ENCODE data around the gene ZNHIT3.

The ZNHIT3 gene

GRCh38 chr17:36512641-36513040, 26.2 kb downstream of the ZNHIT3 start:
- no peak for TF ChIP-seq CTCF (IDR thresholded peaks at IDR 0.05; ENCODE audit: borderline replicate concordance, extremely low read depth, low read length, poor library complexity, severe bottlenecking)
- no peak for TF ChIP-seq EZH2 (IDR thresholded peaks at IDR 0.05; ENCODE audit: borderline replicate concordance, low read depth, low read length, severe bottlenecking)
- no peaks in the 10 kb centered on the region for H3K4me1 ChIP-seq (ENCODE audit: insufficient read depth, low read length)
- no peaks in the 10 kb centered on the region for H3K27me3 ChIP-seq (ENCODE audit: insufficient read depth, low read length, poor library complexity)
- no peak overlapping the region for H3K4me2 ChIP-seq (ENCODE audit: insufficient read depth, low read length)
- no peaks in the 10 kb centered on the region for H3K9me3 ChIP-seq (ENCODE audit: insufficient read depth, low read length, severe bottlenecking)
- no peak for DNase-seq
- no peak overlapping the region for H3K27ac ChIP-seq (ENCODE audit: low read length)
- peaks cover 19% of the 10 kb centered on the region; the same call in 1 of the 2 replicates for H4K20me1 ChIP-seq (ENCODE audit: insufficient read depth, low read length)
- H3K36me3 ChIP-seq (ENCODE audit: insufficient read depth, low read length): peaks cover 95% of the 10 kb centered on the region
- no peak overlapping the region for H3K9ac ChIP-seq (ENCODE audit: low read depth, low read length)
- no peak overlapping the region for H3K4me3 ChIP-seq (ENCODE audit: low read depth in 1 of 2, low read length in 2 of 2)
- H3K79me2 ChIP-seq (ENCODE audit: insufficient read depth, low read length): no peaks in the 10 kb centered on the region
- H2AFZ ChIP-seq (ENCODE audit: low read depth, low read length): no peak overlapping the region
- ATAC-seq (ENCODE audit: insufficient read depth, low read depth): no peak

- Histone ChIP-seq H3K4me1 (ENCODE audit: insufficient read depth, low read length) (no peaks in the 10 kb centered on the region), H3K79me2 (ENCODE audit: insufficient read depth, low read length) (no peaks in the 10 kb centered on the region), H3K4me2 (ENCODE audit: insufficient read depth, low read length) (no peak overlapping the region), H3K9ac (ENCODE audit: low read depth, low read length) (no peak overlapping the region), H4K20me1 (ENCODE audit: insufficient read depth, low read length) (peaks cover 18% of the 10 kb centered on the region; the same call in 1 of the 2 replicates), H3K9me3 (ENCODE audit: insufficient read depth, low read length, severe bottlenecking) (no peaks in the 10 kb centered on the region), H3K36me3 (ENCODE audit: insufficient read depth, low read length) (peaks cover 92% of the 10 kb centered on the region), H3K4me3 (ENCODE audit: low read depth in 1 of 2, low read length in 2 of 2) (no peak overlapping the region), H3K27ac (ENCODE audit: low read length) (no peak overlapping the region), H3K27me3 (ENCODE audit: insufficient read depth, low read length, poor library complexity) (no peaks in the 10 kb centered on the region), H2AFZ (ENCODE audit: low read depth, low read length) (no peak overlapping the region)
- DNase-seq: no peak
- TF ChIP-seq EZH2 (IDR thresholded peaks at IDR 0.05; ENCODE audit: borderline replicate concordance, low read depth, low read length, severe bottlenecking): no peak
- TF ChIP-seq CTCF (IDR thresholded peaks at IDR 0.05; ENCODE audit: borderline replicate concordance, extremely low read depth, low read length, poor library complexity, severe bottlenecking): no peak
- no peak for ATAC-seq (ENCODE audit: insufficient read depth, low read depth)
Measured at GRCh38 chr17:36514856-36515255, 28.4 kb downstream of the ZNHIT3 start.

- TF ChIP-seq EZH2 (IDR thresholded peaks at IDR 0.05; ENCODE audit: borderline replicate concordance, low read depth, low read length, severe bottlenecking) (no peak), CTCF (IDR thresholded peaks at IDR 0.05; ENCODE audit: borderline replicate concordance, extremely low read depth, low read length, poor library complexity, severe bottlenecking) (no peak)
- Histone ChIP-seq H3K27me3 (ENCODE audit: insufficient read depth, low read length, poor library complexity) (no peaks in the 10 kb centered on the region), H3K9me3 (ENCODE audit: insufficient read depth, low read length, severe bottlenecking) (no peaks in the 10 kb centered on the region), H3K36me3 (ENCODE audit: insufficient read depth, low read length) (peaks cover 92% of the 10 kb centered on the region), H3K79me2 (ENCODE audit: insufficient read depth, low read length) (peaks cover under 1% of the 10 kb centered on the region; the same call in 1 of the 2 replicates), H4K20me1 (ENCODE audit: insufficient read depth, low read length) (peaks cover 15% of the 10 kb centered on the region; the same call in 1 of the 2 replicates), H3K4me2 (ENCODE audit: insufficient read depth, low read length) (no peak overlapping the region), H3K4me3 (ENCODE audit: low read depth in 1 of 2, low read length in 2 of 2) (no peak overlapping the region), H3K4me1 (ENCODE audit: insufficient read depth, low read length) (no peaks in the 10 kb centered on the region), H3K9ac (ENCODE audit: low read depth, low read length) (no peak overlapping the region), H3K27ac (ENCODE audit: low read length) (no peak overlapping the region), H2AFZ (ENCODE audit: low read depth, low read length) (no peak overlapping the region)
- DNase-seq: no peak
- ATAC-seq (ENCODE audit: insufficient read depth, low read depth): no peak
Measured at GRCh38 chr17:36515837-36516236, 29.4 kb downstream of the ZNHIT3 start.

- H3K27ac ChIP-seq (ENCODE audit: low read length): no peak overlapping the region; the same call in 1 of the 2 replicates
- no peaks in the 10 kb centered on the region for H3K4me1 ChIP-seq (ENCODE audit: insufficient read depth, low read length)
- DNase-seq: no peak
- H3K9ac ChIP-seq (ENCODE audit: low read depth, low read length): no peak overlapping the region
- peaks cover 9% of the 10 kb centered on the region for H3K79me2 ChIP-seq (ENCODE audit: insufficient read depth, low read length)
- H3K4me2 ChIP-seq (ENCODE audit: insufficient read depth, low read length): no peak overlapping the region
- no peaks in the 10 kb centered on the region for H3K27me3 ChIP-seq (ENCODE audit: insufficient read depth, low read length, poor library complexity)
- H3K4me3 ChIP-seq (ENCODE audit: low read depth in 1 of 2, low read length in 2 of 2): no peak overlapping the region
- TF ChIP-seq CTCF (IDR thresholded peaks at IDR 0.05; ENCODE audit: borderline replicate concordance, extremely low read depth, low read length, poor library complexity, severe bottlenecking): no peak
- TF ChIP-seq EZH2 (IDR thresholded peaks at IDR 0.05; ENCODE audit: borderline replicate concordance, low read depth, low read length, severe bottlenecking): no peak
- H3K9me3 ChIP-seq (ENCODE audit: insufficient read depth, low read length, severe bottlenecking): no peaks in the 10 kb centered on the region
- ATAC-seq (ENCODE audit: insufficient read depth, low read depth): no peak
- H4K20me1 ChIP-seq (ENCODE audit: insufficient read depth, low read length): peaks cover 5% of the 10 kb centered on the region
- peaks cover 78% of the 10 kb centered on the region for H3K36me3 ChIP-seq (ENCODE audit: insufficient read depth, low read length)
- no peak overlapping the region for H2AFZ ChIP-seq (ENCODE audit: low read depth, low read length)
Measured at GRCh38 chr17:36523113-36523512, 36.6 kb downstream of the ZNHIT3 start.

Data from DND-41 (cell line).